ENCODE measurements around the gene ZSCAN2. TPM values are rescaled to one million over a fixed set of nuclear protein-coding genes. Genes with fewer than 3 reads are reported as not detected.
"Not testable (repeated sequence)": the region's sequence is repeated elsewhere in the genome, so short reads cannot be mapped to it uniquely, and the experiment has no call there.

The ZSCAN2 gene
- total and polyA plus RNA-seq, 2 of the 8 experiments (the other 6 are each of a cell fraction or from before 2014, with no cell fraction given): 23.6 to 52.4 TPM

DNA sequence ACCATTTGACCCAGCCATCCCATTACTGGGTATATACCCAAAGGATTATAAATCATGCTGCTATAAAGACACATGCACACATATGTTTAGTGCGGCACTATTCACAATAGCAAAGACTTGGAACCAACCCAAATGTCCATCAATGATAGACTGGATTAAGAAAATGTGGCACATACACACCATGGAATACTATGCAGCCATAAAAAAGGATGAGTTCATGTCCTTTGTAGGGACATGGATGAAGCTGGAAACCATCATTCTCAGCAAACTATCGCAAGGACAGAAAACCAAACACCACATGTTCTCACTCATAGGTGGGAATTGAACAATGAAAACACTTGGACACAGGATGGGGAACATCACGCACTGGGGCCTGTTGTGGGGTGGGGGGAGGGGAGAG lies 44.1 kb upstream of the ZSCAN2 start:
- H2AFZ ChIP-seq (ENCODE audit: low read length); H2AK5ac ChIP-seq (ENCODE audit: low read depth, low read length); H3K79me1 ChIP-seq (ENCODE audit: low read depth, low read length); H3K27ac ChIP-seq (ENCODE audit: low read depth, low read length); H3K23ac ChIP-seq (ENCODE audit: insufficient read length); H2BK12ac ChIP-seq (ENCODE audit: low read depth, low read length); H3K27me3 ChIP-seq (replicated peaks in 1 of 4; ENCODE audit: control insufficient read depth in 3 of 4, extremely low read depth in 1 of 4, insufficient read depth in 3 of 4, low read length in 3 of 4); FAIRE-seq; CTCF ChIA-PET (ENCODE audit: partially characterized antibody); H3K56ac ChIP-seq (replicated peaks; ENCODE audit: insufficient read length, low read depth, low read length); H4K8ac ChIP-seq (ENCODE audit: extremely low read depth, insufficient read depth, low read length); H3K4me1 ChIP-seq (replicated peaks in 1 of 4; ENCODE audit: control insufficient read depth in 3 of 4, insufficient read depth in 4 of 4, low read length in 3 of 4); H3K9ac ChIP-seq (replicated peaks in 1 of 4; ENCODE audit: extremely low read depth in 1 of 4, low read depth in 3 of 4, low read length in 3 of 4); H2BK15ac ChIP-seq (ENCODE audit: low read length); H3K36me3 ChIP-seq (ENCODE audit: control insufficient read depth in 2 of 4, insufficient read depth in 4 of 4, low read length in 3 of 4); H3K79me2 ChIP-seq (ENCODE audit: control insufficient read depth in 1 of 2, insufficient read depth in 2 of 2, low read length in 2 of 2); DNase-seq (ENCODE audit: low read depth in 1 of 2, low spot score in 2 of 2); H3K14ac ChIP-seq (ENCODE audit: insufficient read length); H3K9me3 ChIP-seq (ENCODE audit: insufficient read depth in 2 of 2, low read depth in 1 of 2, low read length in 1 of 2); H4K20me1 ChIP-seq (replicated peaks in 1 of 2; ENCODE audit: control insufficient read depth in 1 of 2, insufficient read depth in 2 of 2, low read length in 2 of 2); H3K4ac ChIP-seq (replicated peaks; ENCODE audit: insufficient read length, low read depth, low read length); H3K18ac ChIP-seq (ENCODE audit: extremely low read depth, low read length); H3K4me3 ChIP-seq (ENCODE audit: extremely low read depth in 1 of 4, insufficient read depth in 2 of 4, low read depth in 3 of 4, low read length in 4 of 4); POLR2A ChIA-PET (ENCODE audit: partially characterized antibody); H4K91ac ChIP-seq (replicated peaks; ENCODE audit: insufficient read length, low read length); H2BK20ac ChIP-seq (ENCODE audit: low read length); H3K23me2 ChIP-seq (ENCODE audit: low read depth, low read length); H3K4me2 ChIP-seq (ENCODE audit: insufficient read depth in 1 of 2, low read depth in 2 of 2, low read length in 2 of 2); H2BK120ac ChIP-seq (replicated peaks; ENCODE audit: low read depth, low read length); H4K5ac ChIP-seq (ENCODE audit: insufficient read length, low read depth, low read length); H2BK5ac ChIP-seq (ENCODE audit: low read depth, low read length): not testable (repeated sequence)
- 100% methylated on average over 1 of the region's 3 CpGs; no CpG with 5 or more reads in 1 of the 2 experiments for WGBS, 2 experiments (ENCODE audit: extremely low coverage in 1 of 2, insufficient coverage in 1 of 2, insufficient read length in 1 of 2, insufficient replicate concordance in 2 of 2, low coverage in 1 of 2, low lambda C conversion rate in 2 of 2, missing lambda C conversion rate in 1 of 2)

DNA sequence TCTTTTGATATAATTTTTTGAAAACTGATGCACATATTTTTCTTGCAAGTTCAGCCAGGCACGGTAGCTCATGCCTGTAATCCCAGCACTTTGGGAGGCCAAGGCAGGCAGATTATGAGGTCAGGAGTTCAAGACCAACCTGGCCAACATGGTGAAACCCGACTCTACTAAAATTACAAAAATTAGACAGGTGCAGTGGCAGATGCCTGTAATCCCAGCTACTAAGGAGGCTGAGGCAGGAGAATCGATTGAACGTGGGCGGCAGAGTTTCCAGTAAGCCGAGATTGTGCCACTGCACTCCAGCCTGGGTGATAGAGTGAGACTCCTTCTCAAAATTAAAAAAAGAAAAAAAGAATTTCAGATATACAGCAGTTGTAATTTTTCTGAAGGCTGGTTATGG lies 32.8 kb upstream of the ZSCAN2 start:
- H3K9me3 ChIP-seq (ENCODE audit: insufficient read depth in 2 of 2, low read depth in 1 of 2, low read length in 1 of 2); H3K79me1 ChIP-seq (ENCODE audit: low read depth, low read length); H2BK20ac ChIP-seq (ENCODE audit: low read length); H2AFZ ChIP-seq (ENCODE audit: low read length); H3K4me2 ChIP-seq (ENCODE audit: insufficient read depth in 1 of 2, low read depth in 2 of 2, low read length in 2 of 2); H3K36me3 ChIP-seq (ENCODE audit: control insufficient read depth in 2 of 4, insufficient read depth in 4 of 4, low read length in 3 of 4); H3K27me3 ChIP-seq (replicated peaks in 1 of 4; ENCODE audit: control insufficient read depth in 3 of 4, extremely low read depth in 1 of 4, insufficient read depth in 3 of 4, low read length in 3 of 4); H3K18ac ChIP-seq (ENCODE audit: extremely low read depth, low read length); POLR2A ChIA-PET (ENCODE audit: partially characterized antibody); H3K4me1 ChIP-seq (replicated peaks in 1 of 4; ENCODE audit: control insufficient read depth in 3 of 4, insufficient read depth in 4 of 4, low read length in 3 of 4); H2BK15ac ChIP-seq (ENCODE audit: low read length); H4K91ac ChIP-seq (replicated peaks; ENCODE audit: insufficient read length, low read length); H2BK12ac ChIP-seq (ENCODE audit: low read depth, low read length); H4K20me1 ChIP-seq (replicated peaks in 1 of 2; ENCODE audit: control insufficient read depth in 1 of 2, insufficient read depth in 2 of 2, low read length in 2 of 2); CTCF ChIA-PET (ENCODE audit: partially characterized antibody); H3K14ac ChIP-seq (ENCODE audit: insufficient read length); H2AK5ac ChIP-seq (ENCODE audit: low read depth, low read length); H3K9ac ChIP-seq (replicated peaks in 1 of 4; ENCODE audit: extremely low read depth in 1 of 4, low read depth in 3 of 4, low read length in 3 of 4); H3K56ac ChIP-seq (replicated peaks; ENCODE audit: insufficient read length, low read depth, low read length); H4K5ac ChIP-seq (ENCODE audit: insufficient read length, low read depth, low read length); H3K27ac ChIP-seq (ENCODE audit: low read depth, low read length); H2BK5ac ChIP-seq (ENCODE audit: low read depth, low read length); H3K4ac ChIP-seq (replicated peaks; ENCODE audit: insufficient read length, low read depth, low read length); FAIRE-seq; H3K4me3 ChIP-seq (ENCODE audit: extremely low read depth in 1 of 4, insufficient read depth in 2 of 4, low read depth in 3 of 4, low read length in 4 of 4); H3K79me2 ChIP-seq (ENCODE audit: control insufficient read depth in 1 of 2, insufficient read depth in 2 of 2, low read length in 2 of 2); DNase-seq (ENCODE audit: low read depth in 1 of 2, low spot score in 2 of 2); H2BK120ac ChIP-seq (replicated peaks; ENCODE audit: low read depth, low read length); H3K23me2 ChIP-seq (ENCODE audit: low read depth, low read length); H4K8ac ChIP-seq (ENCODE audit: extremely low read depth, insufficient read depth, low read length); H3K23ac ChIP-seq (ENCODE audit: insufficient read length): not testable (repeated sequence)
- WGBS, 2 experiments (ENCODE audit: extremely low coverage in 1 of 2, insufficient coverage in 1 of 2, insufficient read length in 1 of 2, insufficient replicate concordance in 2 of 2, low coverage in 1 of 2, low lambda C conversion rate in 2 of 2, missing lambda C conversion rate in 1 of 2): 87% methylated on average over 6 of the region's 6 CpGs; no CpG with 5 or more reads in 1 of the 2 experiments

Measured in H1 (cell line).